Myocyte (in vitro differentiated cells): ENCODE results near the gene GJA4. TPM values are rescaled to one million over a fixed set of nuclear protein-coding genes. Genes with fewer than 3 reads are reported as not detected.
A peak's percentile ranks its signal among the peaks of the same experiment; 100 is the strongest.
"Not testable (repeated sequence)": the region's sequence is repeated elsewhere in the genome, so short reads cannot be mapped to it uniquely, and the experiment has no call there.

Experiments used
- DNase-seq: peaks from one replicate; pipeline ENCODE4 v3.0.0-alpha.2; 2012; ENCODE audit warnings: low read depth
- total RNA-seq: library from RNA; depleted of rRNA; stranded (reverse); fragments of >200 nt; gene quantifications from 2 replicates; pipeline ENCODE4 v1.2.3, GENCODE V29; 2014

GJA4 gene
- total RNA-seq, 1 donor from 2014 or later, result not detected

DNA sequence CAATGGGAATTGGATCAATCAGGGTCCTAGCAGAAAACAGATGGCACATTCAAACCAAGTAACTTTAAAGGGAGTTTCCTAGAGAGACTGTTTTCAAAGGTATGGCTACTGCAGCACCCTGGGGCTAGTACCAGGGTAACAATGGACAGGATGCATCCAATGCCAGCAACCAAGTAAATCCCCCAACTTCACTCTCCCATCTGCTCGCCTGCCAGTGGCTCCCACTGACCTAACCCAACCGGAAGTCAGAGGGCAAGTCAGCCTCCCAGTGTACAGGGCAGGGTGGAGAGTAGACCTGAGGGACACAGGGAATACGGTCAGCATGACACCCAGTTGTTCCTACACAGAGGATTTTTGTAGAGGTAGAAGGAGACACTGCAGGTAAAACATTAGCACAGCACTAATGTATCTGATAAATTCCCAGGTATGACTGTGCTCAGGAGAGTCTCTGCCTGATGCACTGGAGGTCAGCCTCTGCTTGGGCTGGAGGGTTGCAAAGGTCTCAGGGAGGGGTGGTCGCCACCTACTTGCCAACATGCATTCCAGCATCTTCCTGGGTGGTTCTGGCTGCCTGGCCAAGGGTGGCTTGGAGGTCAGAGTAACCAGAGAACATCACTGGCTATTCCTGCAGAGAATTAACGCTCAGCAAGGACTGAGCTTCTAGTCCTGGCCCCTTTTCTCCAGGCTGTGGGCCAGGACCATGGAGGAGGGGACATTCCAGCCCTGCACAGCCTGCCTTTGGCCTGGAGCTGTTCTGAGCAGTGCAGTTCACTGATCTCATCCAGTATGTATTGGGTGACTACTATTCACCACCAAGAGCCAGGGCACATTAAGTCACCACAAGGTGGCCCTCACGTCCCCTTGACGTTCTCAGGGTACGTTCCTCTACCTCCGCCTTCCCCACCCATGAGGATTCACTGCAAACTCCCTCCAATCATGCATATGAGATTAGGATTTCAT lies 5.1 kb upstream of the GJA4 start:
- DNase-seq, result peak; percentile 8

DNA sequence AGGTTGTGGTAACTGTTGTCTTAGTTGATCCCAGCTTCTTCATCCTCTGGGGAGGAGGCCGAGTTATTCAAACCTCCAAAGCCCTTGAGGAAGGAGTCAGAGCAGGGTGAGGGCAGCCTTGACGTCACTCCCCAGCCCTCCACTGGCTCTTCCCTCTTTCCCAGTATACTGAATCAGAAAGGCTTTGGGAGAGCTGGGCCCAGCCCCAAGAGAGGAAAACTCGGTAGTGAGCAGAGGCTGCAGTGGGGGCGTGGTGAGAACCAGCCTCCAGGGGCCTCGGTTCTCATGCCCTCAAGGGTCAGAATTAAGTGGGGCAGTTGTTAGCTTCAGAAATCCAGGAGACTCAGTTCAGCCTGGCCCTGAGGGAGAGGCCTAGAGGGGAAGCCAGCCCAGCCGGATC lies 1.8 kb upstream of the GJA4 start:
- DNase-seq, result no peak

DNA sequence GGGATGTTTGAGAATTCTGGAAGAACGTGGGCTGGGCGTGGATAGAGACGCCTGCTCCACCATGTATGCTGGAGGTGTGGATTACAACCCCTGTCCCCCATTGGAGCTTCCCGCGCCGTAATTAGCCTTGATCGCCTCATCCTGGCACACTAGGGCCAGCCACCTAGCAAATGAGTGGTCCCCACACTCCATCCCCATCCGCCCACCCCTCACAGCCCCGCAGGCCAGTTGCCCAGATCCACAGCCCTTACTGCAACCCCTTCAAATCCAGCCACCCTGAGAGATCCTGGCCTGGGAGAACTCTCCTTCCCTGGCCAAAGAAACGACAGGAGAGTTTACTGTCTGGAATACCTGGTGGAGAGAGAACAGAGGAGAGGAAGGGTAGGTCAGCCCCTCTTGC lies 375 bp upstream of the GJA4 start:
- no peak for DNase-seq

DNA sequence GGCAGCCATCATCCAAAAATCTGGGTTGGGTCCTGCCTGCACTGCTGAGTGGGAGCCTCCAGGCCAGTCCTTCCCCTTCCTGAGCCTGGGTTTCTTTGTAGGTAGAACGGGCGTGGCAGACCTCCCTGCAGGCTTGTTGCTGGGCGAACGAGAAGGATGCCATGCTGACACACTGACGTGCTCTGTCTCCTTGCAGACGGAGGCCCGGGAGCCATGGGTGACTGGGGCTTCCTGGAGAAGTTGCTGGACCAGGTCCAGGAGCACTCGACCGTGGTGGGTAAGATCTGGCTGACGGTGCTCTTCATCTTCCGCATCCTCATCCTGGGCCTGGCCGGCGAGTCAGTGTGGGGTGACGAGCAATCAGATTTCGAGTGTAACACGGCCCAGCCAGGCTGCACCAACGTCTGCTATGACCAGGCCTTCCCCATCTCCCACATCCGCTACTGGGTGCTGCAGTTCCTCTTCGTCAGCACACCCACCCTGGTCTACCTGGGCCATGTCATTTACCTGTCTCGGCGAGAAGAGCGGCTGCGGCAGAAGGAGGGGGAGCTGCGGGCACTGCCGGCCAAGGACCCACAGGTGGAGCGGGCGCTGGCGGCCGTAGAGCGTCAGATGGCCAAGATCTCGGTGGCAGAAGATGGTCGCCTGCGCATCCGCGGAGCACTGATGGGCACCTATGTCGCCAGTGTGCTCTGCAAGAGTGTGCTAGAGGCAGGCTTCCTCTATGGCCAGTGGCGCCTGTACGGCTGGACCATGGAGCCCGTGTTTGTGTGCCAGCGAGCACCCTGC lies 1.4 kb downstream of the GJA4 start:
- no peak for DNase-seq

DNA sequence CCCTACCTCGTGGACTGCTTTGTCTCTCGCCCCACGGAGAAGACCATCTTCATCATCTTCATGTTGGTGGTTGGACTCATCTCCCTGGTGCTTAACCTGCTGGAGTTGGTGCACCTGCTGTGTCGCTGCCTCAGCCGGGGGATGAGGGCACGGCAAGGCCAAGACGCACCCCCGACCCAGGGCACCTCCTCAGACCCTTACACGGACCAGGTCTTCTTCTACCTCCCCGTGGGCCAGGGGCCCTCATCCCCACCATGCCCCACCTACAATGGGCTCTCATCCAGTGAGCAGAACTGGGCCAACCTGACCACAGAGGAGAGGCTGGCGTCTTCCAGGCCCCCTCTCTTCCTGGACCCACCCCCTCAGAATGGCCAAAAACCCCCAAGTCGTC lies 2.0 kb downstream of the GJA4 start:
- no peak for DNase-seq

DNA sequence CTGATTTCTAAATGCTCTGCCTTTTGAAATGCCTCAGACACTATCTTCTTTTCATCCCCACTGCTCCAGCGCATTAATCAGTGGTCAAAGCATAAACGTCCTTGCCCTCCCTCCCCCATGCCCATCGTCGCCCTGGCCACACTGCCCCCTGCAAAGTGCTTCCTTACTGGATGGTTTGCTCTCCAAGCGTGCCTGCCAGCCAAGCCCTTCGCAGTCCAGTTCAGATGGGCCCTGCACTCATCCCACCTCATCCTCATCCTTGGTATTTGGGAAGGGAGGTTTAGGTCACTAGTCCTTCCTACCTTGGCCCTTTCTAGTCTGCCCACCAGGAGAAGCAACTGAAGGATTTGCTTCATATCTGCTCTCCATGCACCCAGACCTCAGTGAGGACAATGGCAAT lies 3.1 kb downstream of the GJA4 start:
- no peak for DNase-seq

DNA sequence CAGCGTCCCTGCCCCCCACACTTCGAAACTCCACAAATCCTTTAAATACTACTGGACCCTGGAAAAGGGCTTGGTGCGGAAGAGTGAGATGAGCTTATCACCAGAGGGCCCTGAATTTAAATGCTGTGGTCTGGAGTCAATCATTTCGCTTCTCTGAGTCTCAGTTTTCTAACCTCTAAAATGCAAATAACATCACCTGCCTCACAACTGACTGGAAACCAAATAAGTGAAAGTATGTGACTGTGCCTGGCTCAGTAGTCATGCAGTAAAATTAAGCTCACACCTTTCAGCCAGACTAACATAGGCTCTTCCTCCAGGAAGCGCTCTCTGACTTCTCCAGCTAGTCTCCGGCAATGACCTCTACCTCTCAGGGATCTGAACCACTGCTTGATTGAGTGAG lies 4.2 kb downstream of the GJA4 start:
- DNase-seq, result no peak

DNA sequence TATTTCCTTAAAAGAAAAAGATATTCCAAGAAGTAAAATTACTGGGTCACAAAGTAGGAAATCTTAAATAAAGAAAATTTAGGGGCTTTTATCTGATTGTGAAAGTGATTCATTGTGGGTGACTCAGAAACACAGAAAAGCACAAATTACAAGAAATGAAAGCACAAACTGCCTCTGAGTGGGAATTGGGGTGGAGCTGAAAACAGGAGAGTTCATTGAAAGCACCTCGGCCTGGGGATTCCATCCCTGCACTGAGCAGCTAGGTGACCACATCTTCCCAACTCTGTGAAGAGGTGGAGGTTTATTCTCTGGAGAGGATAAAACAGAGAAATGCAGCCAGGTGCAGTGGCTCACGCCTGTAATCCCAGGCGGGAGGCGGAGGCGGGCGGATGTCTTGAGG lies 7.4 kb downstream of the GJA4 start:
- DNase-seq, result no peak

DNA sequence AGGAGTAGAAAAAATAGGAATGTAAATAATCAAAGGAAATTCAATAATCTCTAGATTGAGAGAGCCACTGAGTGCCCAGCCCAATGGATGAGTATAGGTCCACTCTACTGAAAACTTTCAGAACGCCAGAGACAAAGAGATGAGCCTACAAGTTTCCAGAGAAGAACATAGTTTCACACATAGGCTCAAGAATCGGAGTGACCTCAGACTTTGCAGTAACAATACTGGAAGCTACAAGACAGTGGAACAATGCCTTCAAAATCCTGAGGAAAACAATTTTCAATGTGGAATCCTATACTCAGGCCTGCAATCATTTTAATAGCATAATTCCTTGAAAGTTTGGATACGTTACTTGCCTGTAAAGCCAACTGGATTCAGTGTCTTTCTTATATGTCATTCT lies 11.0 kb downstream of the GJA4 start:
- DNase-seq, result no peak

DNA sequence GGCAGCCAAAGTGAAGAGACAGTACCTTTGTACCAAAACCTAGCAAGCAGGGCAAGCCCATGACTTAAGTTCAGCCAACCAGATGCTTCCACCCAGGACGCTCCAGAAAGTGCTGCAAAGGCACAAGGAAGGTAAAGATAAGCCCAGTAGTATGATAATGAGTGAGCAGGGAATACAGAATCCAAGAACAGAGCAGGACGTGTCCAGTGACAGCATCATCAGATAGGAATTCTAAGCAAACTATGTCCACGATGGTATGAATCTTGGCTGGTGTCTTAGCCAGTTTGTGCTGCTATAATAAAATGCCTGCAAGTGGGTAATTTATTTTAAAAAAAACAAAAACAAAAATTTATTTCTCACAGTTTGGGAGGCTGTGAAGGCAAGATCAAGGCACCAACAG lies 13.6 kb downstream of the GJA4 start:
- DNase-seq, result peak; percentile 6

DNA sequence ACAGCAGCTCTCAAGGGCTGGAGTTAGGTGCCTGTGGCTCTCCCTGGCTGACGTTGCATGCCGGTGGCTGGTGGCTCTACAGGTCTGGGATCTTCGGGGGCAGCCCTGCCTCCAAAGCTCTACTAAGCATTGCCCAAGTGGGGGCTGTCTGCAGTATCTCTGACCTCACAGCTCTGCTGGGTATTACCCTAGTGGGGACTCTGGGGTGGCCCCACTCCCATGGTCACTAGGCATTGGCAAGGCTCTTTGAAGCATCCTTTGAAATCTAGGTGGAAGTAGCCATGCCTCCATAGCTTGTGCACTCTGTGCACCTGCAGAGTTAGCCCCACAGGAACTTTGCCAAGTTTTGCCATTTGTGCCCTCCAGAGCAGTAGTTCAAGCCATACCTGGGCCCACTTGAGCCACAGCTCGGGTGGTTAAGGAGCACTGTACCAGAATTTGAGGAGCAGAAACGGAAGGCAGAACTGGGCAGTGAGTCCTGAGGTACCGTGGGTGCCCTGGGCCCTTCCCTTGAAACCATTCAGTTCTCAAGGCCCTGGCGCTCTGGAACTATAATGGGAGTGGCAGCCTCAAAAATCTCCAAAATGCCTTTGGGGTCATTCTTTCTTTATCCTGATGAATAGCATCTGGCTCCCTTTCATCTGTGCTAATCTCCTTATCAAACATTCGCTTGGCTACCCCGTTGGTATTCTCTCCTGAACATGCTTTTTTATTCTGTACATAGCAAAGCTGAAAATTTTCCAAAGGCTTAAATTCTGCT lies 15.4 kb downstream of the GJA4 start:
- peak; percentile 3 for DNase-seq

DNA sequence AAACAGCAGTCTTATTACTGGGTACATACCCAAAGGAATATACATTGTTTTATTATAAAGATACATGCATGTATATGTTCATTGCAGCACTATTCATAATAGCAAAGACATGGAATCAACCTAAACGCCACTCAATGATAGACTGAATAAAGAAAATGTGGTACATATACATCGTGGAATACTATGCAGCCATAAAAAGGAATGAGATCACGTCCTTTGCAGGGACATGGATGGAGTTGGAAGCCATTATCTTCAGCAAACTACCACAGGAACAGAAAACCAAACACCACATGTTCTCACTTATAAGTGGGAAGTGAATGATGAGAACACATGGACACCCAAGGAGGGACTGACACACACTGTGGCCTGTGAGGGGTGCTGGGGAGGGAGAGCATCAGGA lies 18.0 kb downstream of the GJA4 start:
- DNase-seq, result not testable (repeated sequence)

DNA sequence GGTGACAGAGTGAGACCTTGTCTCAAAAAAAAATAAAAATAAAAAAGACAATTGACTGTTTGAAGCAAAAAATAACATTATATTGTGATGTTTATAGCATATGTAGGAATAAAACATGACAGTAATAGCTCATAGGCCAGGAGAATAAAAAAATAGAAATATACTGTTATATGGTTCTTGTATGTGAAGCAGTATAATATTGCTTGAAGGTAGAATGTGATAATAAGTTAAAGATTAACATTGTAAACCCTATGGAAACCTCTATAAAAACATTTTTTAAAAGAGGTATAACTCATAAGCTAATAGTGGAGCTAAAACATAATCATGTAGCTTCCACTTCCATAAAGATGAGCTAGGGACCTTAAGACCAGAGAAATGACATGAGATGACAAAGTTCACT lies 23.5 kb downstream of the GJA4 start:
- no peak for DNase-seq

DNA sequence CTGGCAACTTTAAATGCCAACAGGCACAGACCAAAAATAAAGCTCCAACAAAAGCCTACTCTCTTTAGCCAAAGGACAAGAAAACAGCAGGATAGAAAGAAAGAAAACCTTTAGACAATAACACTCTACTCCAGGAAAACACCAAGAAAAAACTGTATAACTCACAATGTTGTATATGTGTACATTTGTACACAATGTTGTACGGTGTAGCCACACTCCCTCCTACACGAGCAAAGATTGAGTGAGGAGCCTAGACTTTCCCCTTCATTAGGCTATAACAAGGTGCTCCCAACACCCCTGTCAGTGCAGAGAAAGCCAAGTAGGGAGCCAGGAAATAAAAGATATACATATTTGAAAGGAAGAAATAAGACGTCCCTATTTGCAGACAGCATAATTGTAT lies 24.0 kb downstream of the GJA4 start:
- DNase-seq, result no peak

DNA sequence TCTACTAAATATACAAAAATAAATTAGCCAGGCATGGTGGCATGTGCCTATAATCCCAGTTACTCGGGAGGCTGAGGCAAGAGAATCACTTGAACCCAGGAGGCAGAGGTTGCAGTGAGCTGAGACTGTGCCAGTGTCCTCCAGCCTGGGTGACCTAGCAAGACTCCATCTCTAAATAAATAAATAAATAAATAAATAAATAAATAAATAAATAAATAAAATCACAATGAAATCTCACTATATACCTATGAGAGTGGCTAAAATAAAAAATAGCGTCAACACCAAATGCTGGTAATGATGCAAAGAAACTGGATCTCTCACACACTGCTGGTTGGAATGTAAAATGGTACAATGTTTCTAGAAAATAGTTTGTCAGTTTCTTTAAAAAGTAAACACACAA lies 26.1 kb downstream of the GJA4 start:
- DNase-seq, result not testable (repeated sequence)

DNA sequence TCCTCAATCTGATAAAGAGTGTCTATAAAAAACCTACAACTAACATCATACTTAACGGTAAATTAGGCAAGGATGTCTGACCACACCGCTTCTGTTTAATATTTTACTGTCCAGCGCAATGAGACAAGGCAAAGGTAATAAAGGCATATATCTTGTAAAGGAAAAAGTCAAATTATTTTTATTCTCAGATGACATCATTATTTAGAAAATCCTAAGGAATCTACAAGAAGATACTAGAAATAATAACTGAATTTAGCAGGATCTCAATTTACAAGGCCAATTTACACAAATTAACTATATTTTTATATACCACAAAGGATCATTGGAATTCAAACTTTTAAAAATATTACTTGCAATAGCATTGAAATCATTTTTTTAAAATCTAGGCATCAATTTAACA lies 29.4 kb downstream of the GJA4 start:
- DNase-seq, result no peak

DNA sequence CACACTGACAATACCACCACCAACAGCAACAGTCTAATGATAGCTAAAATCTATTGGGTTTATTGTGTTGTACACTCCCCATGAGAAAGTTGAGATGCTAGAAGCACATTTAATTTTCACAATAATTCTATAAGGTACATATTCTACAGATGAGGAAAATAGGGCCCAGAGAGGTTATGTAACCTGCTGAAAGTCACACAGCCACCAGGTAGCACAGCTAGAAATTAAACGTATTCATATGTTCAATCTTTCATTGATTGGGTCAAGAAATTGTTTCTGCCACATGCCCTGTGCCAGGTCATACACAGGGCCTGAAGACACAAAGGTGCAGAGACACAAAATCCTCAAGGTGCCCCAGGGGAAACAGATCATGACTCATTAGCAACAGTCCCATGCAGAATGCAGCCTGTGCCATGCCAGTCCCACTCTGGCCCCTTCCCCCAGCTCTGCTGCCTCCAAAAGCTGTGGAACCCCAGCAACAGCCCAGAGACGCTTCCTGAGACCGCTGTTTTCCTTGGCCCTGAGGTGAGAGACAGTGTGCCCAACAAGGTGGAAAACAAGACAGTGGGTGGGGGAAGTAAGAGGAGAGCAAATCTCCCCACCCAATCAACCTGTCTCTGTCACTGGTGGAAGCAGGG lies 32.1 kb downstream of the GJA4 start:
- DNase-seq, result no peak

DNA sequence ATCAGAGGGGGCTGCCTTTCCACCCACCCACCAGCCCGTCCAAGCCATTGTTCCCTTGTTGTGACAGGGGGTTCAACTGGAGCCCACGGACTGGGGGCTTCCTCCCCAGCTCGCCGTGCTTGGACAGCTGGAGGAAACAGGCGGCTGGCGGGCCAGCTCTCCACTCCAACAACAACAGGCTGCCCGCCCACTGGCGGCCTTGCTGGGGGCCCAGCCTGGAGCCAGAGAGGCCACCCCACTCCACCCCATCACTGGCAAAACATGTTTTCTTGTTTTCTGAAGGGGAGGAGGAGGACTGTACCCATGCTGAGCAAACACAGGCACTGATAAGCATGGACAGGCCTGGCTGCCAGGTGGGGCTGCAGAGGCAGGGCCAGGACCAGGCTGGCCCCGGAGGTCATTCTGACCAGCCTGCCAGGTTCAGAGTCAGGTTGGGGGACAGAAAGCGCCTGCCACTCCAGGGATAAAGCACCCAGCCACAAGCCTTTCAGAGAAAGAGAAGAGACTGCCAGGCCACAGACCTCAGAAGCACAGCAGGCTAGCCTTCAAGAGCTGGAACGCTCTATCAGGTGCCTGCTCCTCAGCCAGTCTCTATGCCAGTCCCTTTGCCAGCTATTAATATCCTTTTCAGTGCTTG lies 32.8 kb downstream of the GJA4 start:
- peak; percentile 54 for DNase-seq

DNA sequence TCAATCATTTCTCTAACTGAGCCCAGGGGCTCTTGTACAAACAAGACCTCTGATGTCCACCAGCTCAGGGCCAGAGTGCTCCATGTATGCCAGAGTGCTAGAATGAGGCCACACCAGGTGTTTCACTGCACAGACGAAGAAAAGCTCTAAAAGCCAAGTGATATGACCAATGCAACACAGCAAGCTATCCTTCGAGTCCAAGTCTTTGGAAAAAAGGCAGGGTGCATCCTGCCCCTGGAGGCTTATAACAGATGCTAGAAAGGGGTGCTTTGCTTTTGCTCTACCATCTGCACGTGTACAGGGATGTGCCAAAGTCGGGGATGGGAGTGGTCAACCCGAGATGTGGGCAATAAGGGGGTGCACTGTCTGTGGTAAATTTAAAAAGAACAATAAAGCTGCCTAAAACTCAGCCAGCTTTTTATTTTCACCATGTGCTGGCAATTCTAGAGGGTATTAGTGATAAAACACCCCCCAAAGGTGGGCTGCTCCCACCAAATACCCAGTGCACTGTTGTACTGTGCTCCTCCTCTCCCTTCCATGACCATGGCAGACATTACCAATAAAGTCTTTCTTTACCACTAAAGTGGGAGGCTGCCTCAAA lies 34.6 kb downstream of the GJA4 start:
- DNase-seq, result no peak

DNA sequence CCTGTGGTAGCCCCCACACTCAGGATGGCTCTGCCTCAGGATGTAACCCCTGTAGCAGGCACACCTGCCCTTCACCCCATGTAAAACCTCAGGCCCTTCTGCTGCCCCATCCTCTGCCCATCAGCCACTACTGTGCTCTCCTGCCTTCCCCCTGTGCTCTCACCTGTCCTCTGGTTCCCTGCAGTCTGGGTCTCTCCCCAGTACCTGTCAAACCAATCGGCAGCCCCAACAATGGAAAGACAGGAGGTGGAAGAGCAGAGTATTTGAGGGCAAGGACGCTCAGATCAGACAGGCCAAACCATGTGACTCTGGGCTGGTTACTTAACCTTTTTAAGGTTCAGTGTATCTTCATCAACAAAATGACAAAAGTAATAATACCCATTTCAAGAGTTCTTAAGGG lies 35.8 kb downstream of the GJA4 start:
- no peak for DNase-seq
